HCT116 (cell line): Measurements from ENCODE around the gene NFKB1. TPM values are rescaled to one million over a fixed set of nuclear protein-coding genes. Genes with fewer than 3 reads are reported as not detected.

Experiments
- ATAC-seq: fragments of 200-7000 bp; cut with Tn5 transposase; 2 replicates; pipeline ENCODE4 v1.9.1; 2020; ENCODE audit warnings: mild to moderate bottlenecking, moderate library complexity
- BruUV-seq: library from RNA; stranded (reverse); fragments of 400-500 nt; replicated peaks from 2 replicates; lab custom pipeline; 2021; lab: Mats Ljungman, UMichigan
- CTCF ChIA-PET: fragments of 300-600 bp; sonication (Branson Sonifier 250); formaldehyde crosslinking; loops from one replicate; lab custom pipeline; 2021; ENCODE audit warnings: antibody characterized with exemption; lab: Charles Lee
- POLR2A ChIA-PET: fragments of 300-600, 350-600 bp; sonication (Branson Sonifier 250); formaldehyde crosslinking; loops from one replicate; lab custom pipeline; 2021; ENCODE audit warnings: antibody characterized with exemption; lab: Charles Lee
- RAD21 ChIA-PET, 2 experiments: fragments of 300-600 bp; sonication (Branson Sonifier 250); formaldehyde crosslinking; loops; one replicate each; lab custom pipeline; 2023; ENCODE audit warnings: low total read pairs in 2 of 2; ENCODE audit not compliant: uncharacterized antibody in 2 of 2, unreplicated experiment in 2 of 2, low non-redundant PET in 1 of 2; lab: Charles Lee
- DNase-seq: peaks from one replicate; pipeline ENCODE4 v3.0.0-alpha.2; 2010; ENCODE audit warnings: low read depth, low spot score
- H2AFZ ChIP-seq: fragments of 200-600 bp; shearing (Covaris generic), sonication (generic); 2 replicates; pipeline ENCODE4 v1.6.1; 2017; ENCODE audit warnings: low read depth, mixed run types, mixed read lengths, antibody characterized with exemption, low read length; ENCODE audit not compliant: poor library complexity, severe bottlenecking
- H3K27ac ChIP-seq: 2 replicates; pipeline ENCODE4 v1.5.1; 2012; ENCODE audit warnings: low read depth, low read length
- H3K27me3 ChIP-seq: fragments of 200-600 bp; sonication (generic); 2 replicates; pipeline ENCODE4 v1.6.1; 2016; ENCODE audit warnings: mixed run types, low read length, mixed read lengths; ENCODE audit not compliant: insufficient read depth
- H3K36me3 ChIP-seq, 2 experiments: fragments of 200-500 bp in 1 of 2; fragments of 200-600 bp in 1 of 2; sonication (Bioruptor generic) in 1 of 2; sonication (generic) in 1 of 2; 2 replicates each; pipeline versions ENCODE4 v1.5.1 to v1.6.1; 2014 to 2016; ENCODE audit warnings: low read length in 2 of 2, inconsistent platforms in 1 of 2, mixed read lengths in 1 of 2, mixed run types in 1 of 2; ENCODE audit not compliant: insufficient read depth in 2 of 2, control insufficient read depth in 1 of 2
- H3K4me1 ChIP-seq, 2 experiments: fragments of 200-600 bp in 1 of 2; sonication (generic) in 1 of 2; 2 replicates each; pipeline versions ENCODE4 v1.5.1 to v1.6.1; 2012 to 2017; ENCODE audit warnings: low read length in 2 of 2, inconsistent platforms in 1 of 2, mild to moderate bottlenecking in 1 of 2, mixed read lengths in 1 of 2, mixed run types in 1 of 2, moderate library complexity in 1 of 2; ENCODE audit not compliant: insufficient read depth in 2 of 2, control insufficient read depth in 1 of 2
- H3K4me2 ChIP-seq: fragments of 200-600 bp; sonication (generic); 2 replicates; pipeline ENCODE4 v1.6.1; 2017; ENCODE audit warnings: mixed run types, low read length, mixed read lengths
- H3K4me3 ChIP-seq, 2 experiments: fragments of 200-600 bp in 1 of 2; sonication (generic) in 1 of 2; replicated peaks in 1 of 2; 2 replicates each; pipeline ENCODE4 v1.5.1; 2011 to 2016; ENCODE audit warnings: low read length in 2 of 2, control low read depth in 1 of 2, low read depth in 1 of 2, mild to moderate bottlenecking in 1 of 2, mixed read lengths in 1 of 2, mixed run types in 1 of 2
- H3K79me2 ChIP-seq: fragments of 200-600 bp; sonication (generic); 2 replicates; pipeline ENCODE4 v1.6.1; 2017; ENCODE audit warnings: mild to moderate bottlenecking, mixed run types, low read length, moderate library complexity, mixed read lengths; ENCODE audit not compliant: insufficient read depth
- H3K9ac ChIP-seq: fragments of 200-600 bp; sonication (generic); 2 replicates; pipeline ENCODE4 v1.6.1; 2016; ENCODE audit warnings: low read length, mixed read lengths
- H3K9me2 ChIP-seq: fragments of 200-600 bp; sonication (generic), shearing (Covaris generic); 2 replicates; pipeline ENCODE4 v1.6.1; 2017; ENCODE audit warnings: mixed run types, mild to moderate bottlenecking, moderate library complexity; ENCODE audit not compliant: insufficient read depth
- H3K9me3 ChIP-seq, 2 experiments: fragments of 200-500 bp in 1 of 2; fragments of 200-600 bp in 1 of 2; sonication (Bioruptor generic) in 1 of 2; sonication (generic) in 1 of 2; 2 replicates each; pipeline ENCODE4 v1.6.1; 2014 to 2017; ENCODE audit warnings: low read length in 2 of 2, mixed read lengths in 2 of 2, inconsistent platforms in 1 of 2, low read depth in 1 of 2, mild to moderate bottlenecking in 1 of 2, mixed run types in 1 of 2, moderate library complexity in 1 of 2; ENCODE audit not compliant: control insufficient read depth in 1 of 2, insufficient read depth in 1 of 2
- H4K20me1 ChIP-seq: fragments of 200-600 bp; sonication (generic), shearing (Covaris generic); 2 replicates; pipeline ENCODE4 v1.6.1; 2017; ENCODE audit warnings: mixed run types, mild to moderate bottlenecking, moderate library complexity; ENCODE audit not compliant: insufficient read depth
- ATF3 ChIP-seq: IDR thresholded peaks from 2 replicates; pipeline ENCODE4 v1.6.1; 2012
- CBX3 ChIP-seq: IDR thresholded peaks from 2 replicates; pipeline ENCODE4 v1.6.1; 2012; ENCODE audit warnings: low read depth
- EGR1 ChIP-seq: IDR thresholded peaks from 2 replicates; pipeline ENCODE4 v1.6.1; 2012; ENCODE audit warnings: low read depth
- ELF1 ChIP-seq: IDR thresholded peaks from 2 replicates; pipeline ENCODE4 v1.6.1; 2012; ENCODE audit warnings: low read depth, borderline replicate concordance
- EZH2 ChIP-seq: fragments of 200-600 bp; sonication (generic); IDR thresholded peaks from 2 replicates; pipeline ENCODE4 v1.6.1; 2017; ENCODE audit warnings: antibody characterized with exemption, mixed run types
- EZH2phosphoT487 ChIP-seq: fragments of 200-600 bp; IDR thresholded peaks from 2 replicates; pipeline ENCODE4 v1.6.1; 2018; ENCODE audit warnings: antibody characterized with exemption, borderline replicate concordance
- FOSL1 ChIP-seq: IDR thresholded peaks from 2 replicates; pipeline ENCODE4 v1.6.1; 2012; ENCODE audit warnings: low read depth
- POLR2A ChIP-seq: IDR thresholded peaks from 2 replicates; pipeline ENCODE4 v1.7.0; 2011; ENCODE audit warnings: borderline replicate concordance; ENCODE audit not compliant: insufficient read depth, insufficient read length; ENCODE audit errors: extremely low read depth
- RAD21 ChIP-seq: IDR thresholded peaks from 2 replicates; pipeline ENCODE4 v1.6.1; 2012; ENCODE audit warnings: low read depth, mild to moderate bottlenecking
- SIN3A ChIP-seq: IDR thresholded peaks from 2 replicates; pipeline ENCODE4 v1.6.1; 2012; ENCODE audit warnings: low read depth
- SP1 ChIP-seq: IDR thresholded peaks from 2 replicates; pipeline ENCODE4 v1.6.1; 2012; ENCODE audit warnings: low read depth
- TCF7L2 ChIP-seq: IDR thresholded peaks from 2 replicates; pipeline ENCODE4 v1.7.0; 2011; ENCODE audit warnings: borderline replicate concordance, inconsistent platforms; ENCODE audit not compliant: insufficient read depth, insufficient read length; ENCODE audit errors: extremely low read depth
- ZBTB33 ChIP-seq: IDR thresholded peaks from 2 replicates; pipeline ENCODE4 v1.6.1; 2011; ENCODE audit warnings: mild to moderate bottlenecking, low read length, moderate library complexity; ENCODE audit not compliant: insufficient replicate concordance; ENCODE audit errors: extremely low read depth
- ZFX ChIP-seq: fragments of 450-650 bp; IDR thresholded peaks from 2 replicates; pipeline ENCODE4 v1.6.1; 2017
- ZNF274 ChIP-seq: fragments of 200-500 bp; sonication (Bioruptor generic); IDR thresholded peaks from 2 replicates; pipeline ENCODE4 v1.6.1; 2014; ENCODE audit warnings: mild to moderate bottlenecking, low read depth, low read length, inconsistent platforms
- intact Hi-C: fragments of 100-400 bp; cut with micrococcal nuclease; formaldehyde crosslinking; loops from 2 replicates; pipeline ENCODE4 v1.10.0; 2022
- total RNA-seq: library from RNA; stranded (reverse); gene quantifications from one replicate; pipeline ENCODE4 v1.2.1, GENCODE V29; 2021; ENCODE audit not compliant: unreplicated experiment

NFKB1 gene
- total RNA-seq, 1 experiment from 2014 or later: 29.4 TPM

- Histone ChIP-seq H3K4me2 (no peak overlapping the region), H3K9ac (no peak overlapping the region), H3K36me3 (no peaks in the 10 kb centered on the region), H3K79me2 (no peaks in the 10 kb centered on the region), H3K4me3 (no peak overlapping the region), H3K9me3 (no peaks in the 10 kb centered on the region), H4K20me1 (no peaks in the 10 kb centered on the region), H3K27me3 (no peaks in the 10 kb centered on the region), H3K27ac (no peak overlapping the region), H3K9me2 (no peaks in the 10 kb centered on the region), H3K4me1 (no peaks in the 10 kb centered on the region), H2AFZ (no peak overlapping the region)
- ATAC-seq (no peak), DNase-seq (no peak)
- CTCF ChIA-PET: no interaction called here
- no peak for TF ChIP-seq ZFX
- no peak for TF ChIP-seq FOSL1
- TF ChIP-seq EZH2phosphoT487: no peak
- no peak for TF ChIP-seq EGR1
- no peak for TF ChIP-seq CBX3
- no peak for TF ChIP-seq ATF3
- TF ChIP-seq RAD21: no peak
- no peak for TF ChIP-seq ZNF274
- no peak for TF ChIP-seq TCF7L2
- no peak for TF ChIP-seq EZH2
- TF ChIP-seq POLR2A: no peak
- TF ChIP-seq ZBTB33: no peak
- no peak for TF ChIP-seq SP1
- TF ChIP-seq ELF1: no peak
- TF ChIP-seq SIN3A: no peak
- intact Hi-C loops: no loop called here
- RAD21 ChIA-PET: no interaction called here
- BruUV-seq: no TSS peak
- POLR2A ChIA-PET: no interaction called here
Observed at GRCh38 chr4:102560115-102560514, 59.0 kb downstream of the NFKB1 start.
